K562 (cell line): ENCODE measurements around the gene TESMIN. TPM values are rescaled to one million over a fixed set of nuclear protein-coding genes. Genes with fewer than 3 reads are reported as not detected.
A peak's percentile ranks its signal among the peaks of the same experiment; 100 is the strongest.

Experiments used
- ATAC-seq: fragments of 200-7000 bp; cut with Tn5 transposase; 3 replicates; pipeline ENCODE4 v1.9.1; 2020; ENCODE audit warnings: moderate library complexity
- BruUV-seq: library from RNA; stranded (reverse); fragments of 400-500 nt; replicated peaks from 2 replicates; lab custom pipeline; 2021; lab: Mats Ljungman, UMichigan
- CTCF ChIA-PET: fragments of 300-600 bp; formaldehyde crosslinking; extraction: SDS; loops from one replicate; lab custom pipeline; 2021; ENCODE audit warnings: low intra/inter-chr PET ratio; lab: Yijun Ruan, JAX
- POLR2A ChIA-PET: fragments of 300-600, 350-650 bp; sonication (Branson Sonifier 250); formaldehyde crosslinking; extraction: SDS; loops from one replicate; lab custom pipeline; 2021; ENCODE audit warnings: antibody characterized with exemption, inconsistent platforms; lab: Yijun Ruan, JAX
- DNase-seq, 4 experiments: peaks; one replicate each; pipeline versions ENCODE4 v3.0.0 to v3.0.0-alpha.2; 2011 to 2018; ENCODE audit warnings: low spot score in 3 of 4, mixed read lengths in 3 of 4; ENCODE audit errors: extremely low read depth in 1 of 4
- FAIRE-seq: peaks from 2 replicates; lab custom pipeline; 2011; peaks lifted over from hg19 to GRCh38; lab: Jason Lieb, UNC
- H2AFZ ChIP-seq: 2 replicates; pipeline ENCODE4 v1.6.0; 2011; ENCODE audit warnings: low read depth, low read length, control low read depth, inconsistent platforms
- H3K27ac ChIP-seq: fragments of 200-600 bp; 3 replicates; pipeline ENCODE4 v1.8.0; 2011; ENCODE audit warnings: low read depth, mild to moderate bottlenecking, control low read depth, inconsistent platforms, low read length, moderate library complexity, mixed read lengths; ENCODE audit errors: extremely low read depth
- H3K27me3 ChIP-seq, 2 experiments: fragments of 300-600 bp in 1 of 2; 2 replicates in 1 of 2; 3 replicates in 1 of 2; pipeline versions ENCODE4 v1.6.0 to v1.8.0; 2011; ENCODE audit warnings: inconsistent platforms in 2 of 2, low read length in 2 of 2, mild to moderate bottlenecking in 1 of 2, mixed read lengths in 1 of 2, moderate library complexity in 1 of 2; ENCODE audit not compliant: control insufficient read depth in 2 of 2, insufficient read depth in 2 of 2
- H3K36me3 ChIP-seq: fragments of 300-600 bp; 3 replicates; pipeline ENCODE4 v1.8.0; 2011; ENCODE audit warnings: mild to moderate bottlenecking, low read length, inconsistent platforms; ENCODE audit not compliant: control insufficient read depth, insufficient read depth
- H3K4me1 ChIP-seq, 2 experiments: fragments of 200-600 bp in 1 of 2; replicated peaks in 1 of 2; 2 replicates in 1 of 2; 3 replicates in 1 of 2; pipeline versions ENCODE4 v1.5.1 to v1.8.0; 2011; ENCODE audit warnings: inconsistent platforms in 2 of 2, low read length in 2 of 2, mild to moderate bottlenecking in 1 of 2, mixed read lengths in 1 of 2, moderate library complexity in 1 of 2; ENCODE audit not compliant: control insufficient read depth in 2 of 2, insufficient read depth in 2 of 2
- H3K4me2 ChIP-seq: 2 replicates; pipeline ENCODE4 v1.6.1; 2011; ENCODE audit warnings: low read length, control low read depth, inconsistent platforms, mixed read lengths; ENCODE audit not compliant: insufficient read depth
- H3K4me3 ChIP-seq: fragments of 200-600 bp; sonication (generic), shearing (Covaris generic); 2 replicates; pipeline ENCODE4 v1.5.1; 2016; ENCODE audit warnings: control low read depth, inconsistent platforms
- H3K79me2 ChIP-seq: fragments of 200-600 bp; 3 replicates; pipeline ENCODE4 v1.8.0; 2011; ENCODE audit warnings: low read length, inconsistent platforms; ENCODE audit not compliant: control insufficient read depth, insufficient read depth
- H3K9ac ChIP-seq, 2 experiments: 2 replicates each; pipeline versions ENCODE4 v1.6.0 to v1.6.1; 2011; ENCODE audit warnings: low read depth in 2 of 2, low read length in 2 of 2, control low read depth in 1 of 2, inconsistent platforms in 1 of 2, mild to moderate bottlenecking in 1 of 2, mixed read lengths in 1 of 2; ENCODE audit not compliant: insufficient read depth in 1 of 2
- H3K9me1 ChIP-seq: one replicate; pipeline ENCODE4 v1.6.0; 2011; ENCODE audit warnings: inconsistent platforms, mild to moderate bottlenecking, low read length, moderate library complexity; ENCODE audit not compliant: control insufficient read depth, insufficient read depth
- H3K9me3 ChIP-seq: replicated peaks from 2 replicates; pipeline ENCODE4 v1.5.1; 2011; ENCODE audit warnings: low read depth, low read length, inconsistent platforms; ENCODE audit not compliant: control insufficient read depth, insufficient read depth
- H4K20me1 ChIP-seq: replicated peaks from 2 replicates; pipeline ENCODE4 v1.6.1; 2011; ENCODE audit warnings: low read length, inconsistent platforms, mixed read lengths; ENCODE audit not compliant: control insufficient read depth, insufficient read depth
- BCOR ChIP-seq: fragments of 450-650 bp; IDR thresholded peaks from 2 replicates; pipeline ENCODE4 v1.6.1; 2016
- FIP1L1 ChIP-seq: fragments of 200-400 bp; formaldehyde crosslinking; IDR thresholded peaks from 2 replicates; pipeline ENCODE4 v1.6.1; 2018; ENCODE audit warnings: mild to moderate bottlenecking, low read depth, low read length; ENCODE audit not compliant: poor library complexity, severe bottlenecking
- L3MBTL2 ChIP-seq: fragments of 450-650 bp; IDR thresholded peaks from 2 replicates; pipeline ENCODE4 v1.6.1; 2016; ENCODE audit warnings: mild to moderate bottlenecking, moderate library complexity
- NCOA6 ChIP-seq: fragments of 450-650 bp; IDR thresholded peaks from 2 replicates; pipeline ENCODE4 v1.6.1; 2017; ENCODE audit warnings: mild to moderate bottlenecking
- POLR2A ChIP-seq: fragments of 450-650 bp; conservative IDR thresholded peaks from 2 replicates; pipeline ENCODE4 v1.6.1; 2016
- POLR2AphosphoS5 ChIP-seq: IDR thresholded peaks from 2 replicates; pipeline ENCODE4 v1.6.1; 2011; ENCODE audit warnings: mild to moderate bottlenecking, low read depth, low read length, moderate library complexity; ENCODE audit not compliant: control insufficient read depth, insufficient read depth
- RBM17 ChIP-seq: fragments of 200-400 bp; formaldehyde crosslinking; IDR thresholded peaks from 2 replicates; pipeline ENCODE4 v1.6.1; 2017; ENCODE audit warnings: low read depth, mild to moderate bottlenecking, low read length, borderline replicate concordance
- RBM25 ChIP-seq: fragments of 200-400 bp; formaldehyde crosslinking; IDR thresholded peaks from 2 replicates; pipeline ENCODE4 v1.6.1; 2018; ENCODE audit warnings: low read length, low read depth, moderate library complexity; ENCODE audit not compliant: severe bottlenecking
- SUPT5H ChIP-seq: fragments of 450-650 bp; IDR thresholded peaks from 2 replicates; pipeline ENCODE4 v1.6.1; 2016
- ZNF347 ChIP-seq: fragments of 450-650 bp; formaldehyde crosslinking; IDR thresholded peaks from 2 replicates; pipeline ENCODE4 v1.4.0; 2020; ENCODE audit warnings: low read depth, mild to moderate bottlenecking, moderate library complexity
- WGBS: fragments of 100-300 bp; shearing (Covaris generic); methylation state at CpG from one replicate; pipeline ENCODE4 v1.1.6; 2016; ENCODE audit warnings: low coverage, mixed read lengths; ENCODE audit not compliant: insufficient coverage; ENCODE audit errors: missing lambda C conversion rate; 5-methylcytosine and 5-hydroxymethylcytosine counted together
- in situ Hi-C: fragments of 300-500 bp; cut with MboI; formaldehyde crosslinking; loops from 4 replicates; pipeline ENCODE4 v1.15.0; 2018; ENCODE audit warnings: inconsistent platforms, mixed read lengths
- intact Hi-C: fragments of 100-400 bp; cut with micrococcal nuclease; formaldehyde crosslinking; loops from 2 replicates; pipeline ENCODE4 v1.14.2; 2022
- polyA plus RNA-seq, 8 experiments: library from polyadenylated mRNA; depleted of rRNA in 4 of 8; stranded (reverse) in 5 of 8; unstranded in 3 of 8; fragments of >200 nt; fragmentation: Nextera tagmentation in 2 of 8; fragmentation: Illumina TruSeq in 1 of 8; extraction: Ambion mirVana in 2 of 8; extraction: Trizol in 1 of 8; gene quantifications; 2 replicates each; pipeline versions ENCODE4 v1.2.1 to v1.2.3, GENCODE V29; 2011 to 2014; ENCODE audit warnings: inconsistent platforms in 1 of 8, missing spikeins in 1 of 8
- total RNA-seq, 7 experiments: library from RNA; depleted of rRNA in 6 of 7; stranded (reverse); fragments of >200 nt in 6 of 7; fragmentation: Illumina TruSeq in 2 of 7; extraction: Trizol in 2 of 7; gene quantifications; 2 replicates each; pipeline versions ENCODE4 v1.2.1 to v1.2.3, GENCODE V29; 2011 to 2021; ENCODE audit warnings: low replicate concordance in 1 of 7
- TF ChIP-seq, protein P1 (sequence below): fragments of 250-450 bp; sonication (Bioruptor Pico); IDR thresholded peaks from 2 replicates; pipeline ENCODE4 v1.5.0; 2020; ENCODE audit warnings: mild to moderate bottlenecking
- TF ChIP-seq, protein P2 (sequence below), 2 experiments: IDR thresholded peaks; 2 replicates each; pipeline ENCODE4 v1.6.1; 2012; ENCODE audit warnings: improper control_type of control experiment in 2 of 2, low read depth in 2 of 2, low read length in 2 of 2, borderline replicate concordance in 1 of 2
- TF ChIP-seq, protein P3 (sequence below): fragments of 200-800 bp; sonication (Bioruptor generic); IDR thresholded peaks from 2 replicates; pipeline ENCODE4 v1.6.1; 2017; ENCODE audit warnings: missing genetic modification characterization, missing compliant biosample characterization

The TESMIN gene
- total and polyA plus RNA-seq, 9 of the 15 experiments (the other 6 are each of a cell fraction or from before 2014, with no cell fraction given), result 8.9 to 50.5 (median 15.0) TPM

DNA sequence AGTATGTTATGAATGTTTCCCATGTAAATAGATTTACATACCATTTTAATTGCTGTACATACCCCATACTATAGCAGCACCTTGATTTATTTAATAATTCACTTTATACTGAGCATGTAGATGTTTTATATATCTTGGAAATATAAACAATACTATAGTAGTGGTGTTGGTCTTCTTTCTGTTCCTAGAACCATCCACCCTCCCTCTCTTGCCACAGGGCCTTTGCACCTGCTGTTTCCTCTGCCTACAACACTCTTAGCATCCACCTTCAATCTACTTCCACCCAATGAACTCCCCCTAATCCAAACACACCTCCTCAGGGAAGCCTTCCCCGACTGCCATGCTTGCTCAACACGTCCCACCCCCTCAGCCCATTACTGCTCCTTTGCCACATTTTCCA lies 30.2 kb downstream of the TESMIN start:
- Histone ChIP-seq H4K20me1 (no peaks in the 10 kb centered on the region), H2AFZ (no peak overlapping the region), H3K9ac (no peak overlapping the region), H3K4me2 (no peak overlapping the region), H3K79me2 (no peaks in the 10 kb centered on the region), H3K36me3 (no peaks in the 10 kb centered on the region), H3K27me3 (peaks cover 3 to 21% of the 10 kb centered on the region in 2 experiments; a peak in 3 of 5 replicates), H3K4me1 (no peaks in the 10 kb centered on the region), H3K9me3 (no peaks in the 10 kb centered on the region)
- DNase-seq (no peak), ATAC-seq (no peak), FAIRE-seq (no peak)
- WGBS, result 0% methylated on average over 2 of the region's 2 CpGs
- BruUV-seq, result no TSS peak
- POLR2A ChIA-PET, result no interaction called here
- intact Hi-C loops, result no loop called here
- TF ChIP-seq, protein P1, sequence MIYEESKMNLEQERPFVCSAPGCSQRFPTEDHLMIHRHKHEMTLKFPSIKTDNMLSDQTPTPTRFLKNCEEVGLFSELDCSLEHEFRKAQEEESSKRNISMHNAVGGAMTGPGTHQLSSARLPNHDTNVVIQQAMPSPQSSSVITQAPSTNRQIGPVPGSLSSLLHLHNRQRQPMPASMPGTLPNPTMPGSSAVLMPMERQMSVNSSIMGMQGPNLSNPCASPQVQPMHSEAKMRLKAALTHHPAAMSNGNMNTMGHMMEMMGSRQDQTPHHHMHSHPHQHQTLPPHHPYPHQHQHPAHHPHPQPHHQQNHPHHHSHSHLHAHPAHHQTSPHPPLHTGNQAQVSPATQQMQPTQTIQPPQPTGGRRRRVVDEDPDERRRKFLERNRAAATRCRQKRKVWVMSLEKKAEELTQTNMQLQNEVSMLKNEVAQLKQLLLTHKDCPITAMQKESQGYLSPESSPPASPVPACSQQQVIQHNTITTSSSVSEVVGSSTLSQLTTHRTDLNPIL (CRISPR knock-in tag), result no peak
- no peak for TF ChIP-seq RBM17
- peak; percentile 56 for TF ChIP-seq RBM25
- TF ChIP-seq FIP1L1, result no peak
- TF ChIP-seq, protein P2, sequence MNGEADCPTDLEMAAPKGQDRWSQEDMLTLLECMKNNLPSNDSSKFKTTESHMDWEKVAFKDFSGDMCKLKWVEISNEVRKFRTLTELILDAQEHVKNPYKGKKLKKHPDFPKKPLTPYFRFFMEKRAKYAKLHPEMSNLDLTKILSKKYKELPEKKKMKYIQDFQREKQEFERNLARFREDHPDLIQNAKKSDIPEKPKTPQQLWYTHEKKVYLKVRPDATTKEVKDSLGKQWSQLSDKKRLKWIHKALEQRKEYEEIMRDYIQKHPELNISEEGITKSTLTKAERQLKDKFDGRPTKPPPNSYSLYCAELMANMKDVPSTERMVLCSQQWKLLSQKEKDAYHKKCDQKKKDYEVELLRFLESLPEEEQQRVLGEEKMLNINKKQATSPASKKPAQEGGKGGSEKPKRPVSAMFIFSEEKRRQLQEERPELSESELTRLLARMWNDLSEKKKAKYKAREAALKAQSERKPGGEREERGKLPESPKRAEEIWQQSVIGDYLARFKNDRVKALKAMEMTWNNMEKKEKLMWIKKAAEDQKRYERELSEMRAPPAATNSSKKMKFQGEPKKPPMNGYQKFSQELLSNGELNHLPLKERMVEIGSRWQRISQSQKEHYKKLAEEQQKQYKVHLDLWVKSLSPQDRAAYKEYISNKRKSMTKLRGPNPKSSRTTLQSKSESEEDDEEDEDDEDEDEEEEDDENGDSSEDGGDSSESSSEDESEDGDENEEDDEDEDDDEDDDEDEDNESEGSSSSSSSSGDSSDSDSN (IDR thresholded peaks at IDR 0.05; ENCODE audit: borderline replicate concordance in 1 of 2, low read depth in 2 of 2, low read length in 2 of 2), result no peak
- no peak for TF ChIP-seq POLR2A
- TF ChIP-seq L3MBTL2, result no peak
- no peak for TF ChIP-seq ZNF347 (CRISPR knock-in tag)
- TF ChIP-seq POLR2AphosphoS5, result no peak
- TF ChIP-seq SUPT5H, result no peak
- TF ChIP-seq, protein P3, sequence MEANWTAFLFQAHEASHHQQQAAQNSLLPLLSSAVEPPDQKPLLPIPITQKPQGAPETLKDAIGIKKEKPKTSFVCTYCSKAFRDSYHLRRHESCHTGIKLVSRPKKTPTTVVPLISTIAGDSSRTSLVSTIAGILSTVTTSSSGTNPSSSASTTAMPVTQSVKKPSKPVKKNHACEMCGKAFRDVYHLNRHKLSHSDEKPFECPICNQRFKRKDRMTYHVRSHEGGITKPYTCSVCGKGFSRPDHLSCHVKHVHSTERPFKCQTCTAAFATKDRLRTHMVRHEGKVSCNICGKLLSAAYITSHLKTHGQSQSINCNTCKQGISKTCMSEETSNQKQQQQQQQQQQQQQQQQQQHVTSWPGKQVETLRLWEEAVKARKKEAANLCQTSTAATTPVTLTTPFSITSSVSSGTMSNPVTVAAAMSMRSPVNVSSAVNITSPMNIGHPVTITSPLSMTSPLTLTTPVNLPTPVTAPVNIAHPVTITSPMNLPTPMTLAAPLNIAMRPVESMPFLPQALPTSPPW (CRISPR knock-in tag), result no peak
- TF ChIP-seq BCOR, result 0 out of 2 replicates have a peak, but pooled peaks have one; percentile 24
- TF ChIP-seq NCOA6, result no peak
- TF ChIP-seq, all 486 proteins: peak for 2
- H3K4me3 ChIP-seq, result no peak overlapping the region
- no peak overlapping the region for H3K27ac ChIP-seq
- H3K9me1 ChIP-seq, result no peaks in the 10 kb centered on the region
- CTCF ChIA-PET, result no interaction called here
- in situ Hi-C loops, result no loop called here
